ENCODE measurements around the gene MAPK10.
"Not testable (repeated sequence)": the region's sequence is repeated elsewhere in the genome, so short reads cannot be mapped to it uniquely, and the experiment has no call there.

DNA sequence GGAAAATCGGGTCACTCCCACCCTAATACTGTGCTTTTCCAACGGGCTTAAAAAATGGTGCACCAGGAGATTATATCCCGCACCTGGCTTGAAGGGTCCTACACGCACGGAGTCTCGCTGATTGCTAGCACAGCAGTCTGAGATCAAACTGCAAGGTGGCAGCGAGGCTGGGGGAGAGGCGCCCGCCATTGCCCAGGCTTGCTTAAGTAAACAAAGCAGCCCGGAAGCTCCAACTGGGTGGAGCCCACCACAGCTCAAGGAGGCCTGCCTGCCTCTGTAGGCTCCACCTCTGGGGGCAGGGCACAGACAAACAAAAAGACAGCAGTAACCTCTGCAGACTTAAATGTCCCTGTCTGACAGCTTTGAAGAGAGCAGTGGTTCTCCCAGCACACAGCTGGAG lies 191.5 kb downstream of the MAPK10 start:
- TF ChIP-seq, protein P1, sequence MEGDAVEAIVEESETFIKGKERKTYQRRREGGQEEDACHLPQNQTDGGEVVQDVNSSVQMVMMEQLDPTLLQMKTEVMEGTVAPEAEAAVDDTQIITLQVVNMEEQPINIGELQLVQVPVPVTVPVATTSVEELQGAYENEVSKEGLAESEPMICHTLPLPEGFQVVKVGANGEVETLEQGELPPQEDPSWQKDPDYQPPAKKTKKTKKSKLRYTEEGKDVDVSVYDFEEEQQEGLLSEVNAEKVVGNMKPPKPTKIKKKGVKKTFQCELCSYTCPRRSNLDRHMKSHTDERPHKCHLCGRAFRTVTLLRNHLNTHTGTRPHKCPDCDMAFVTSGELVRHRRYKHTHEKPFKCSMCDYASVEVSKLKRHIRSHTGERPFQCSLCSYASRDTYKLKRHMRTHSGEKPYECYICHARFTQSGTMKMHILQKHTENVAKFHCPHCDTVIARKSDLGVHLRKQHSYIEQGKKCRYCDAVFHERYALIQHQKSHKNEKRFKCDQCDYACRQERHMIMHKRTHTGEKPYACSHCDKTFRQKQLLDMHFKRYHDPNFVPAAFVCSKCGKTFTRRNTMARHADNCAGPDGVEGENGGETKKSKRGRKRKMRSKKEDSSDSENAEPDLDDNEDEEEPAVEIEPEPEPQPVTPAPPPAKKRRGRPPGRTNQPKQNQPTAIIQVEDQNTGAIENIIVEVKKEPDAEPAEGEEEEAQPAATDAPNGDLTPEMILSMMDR (IDR thresholded peaks at IDR 0.05): not testable (repeated sequence)
- TF ChIP-seq POLR2A, POLR2AphosphoS5 (IDR thresholded peaks at IDR 0.05): not testable (repeated sequence)
